ENCODE results near the gene CFAP91.
A peak's percentile ranks its signal among the peaks of the same experiment; 100 is the strongest.

The CFAP91 gene

GRCh38 chr3:119676771-119677640, 25.8 kb upstream of the CFAP91 start, which contains the start of gene COX17 (continued):
- no peak for TF ChIP-seq ZNF560 (tag by site-specific recombination; IDR thresholded peaks at IDR 0.05; ENCODE audit: borderline replicate concordance)
- no peak for TF ChIP-seq TSHZ1 (tag by site-specific recombination; IDR thresholded peaks at IDR 0.05; ENCODE audit: borderline replicate concordance)
- no peak for TF ChIP-seq BCL6B (tag by site-specific recombination; IDR thresholded peaks at IDR 0.05)
- no peak for TF ChIP-seq ZFHX2 (tag by site-specific recombination; conservative IDR thresholded peaks at IDR 0.05)
- no peak for TF ChIP-seq PRDM4 (tag by site-specific recombination; IDR thresholded peaks at IDR 0.05)
- TF ChIP-seq ELK4 (IDR thresholded peaks at IDR 0.05; ENCODE audit: borderline replicate concordance, low read depth, low read length), result no peak
- no peak for TF ChIP-seq CTCF (tag by site-specific recombination; IDR thresholded peaks at IDR 0.05)
- TF ChIP-seq REPIN1 (tag by site-specific recombination; IDR thresholded peaks at IDR 0.05; ENCODE audit: low read depth), result no peak
- TF ChIP-seq ZNF707 (tag by site-specific recombination; IDR thresholded peaks at IDR 0.05), result no peak
- TF ChIP-seq ZNF530 (tag by site-specific recombination; IDR thresholded peaks at IDR 0.05; ENCODE audit: low read depth), result no peak
- TF ChIP-seq ZBTB10 (tag by site-specific recombination; IDR thresholded peaks at IDR 0.05), result no peak
- no peak for TF ChIP-seq ZNF112 (tag by site-specific recombination; IDR thresholded peaks at IDR 0.05)
- no peak for TF ChIP-seq ZNF558 (tag by site-specific recombination; IDR thresholded peaks at IDR 0.05)
- TF ChIP-seq ZNF449 (tag by site-specific recombination; IDR thresholded peaks at IDR 0.05), result no peak
- no peak for TF ChIP-seq ZNF510 (tag by site-specific recombination; IDR thresholded peaks at IDR 0.05; ENCODE audit: insufficient replicate concordance)
- no peak for TF ChIP-seq ZNF416 (tag by site-specific recombination; IDR thresholded peaks at IDR 0.05)
- no peak for TF ChIP-seq ZNF26 (tag by site-specific recombination; IDR thresholded peaks at IDR 0.05)
- no peak for TF ChIP-seq ZNF121 (tag by site-specific recombination; IDR thresholded peaks at IDR 0.05)
- peak; percentile 78 for TF ChIP-seq SP2 (tag by site-specific recombination; IDR thresholded peaks at IDR 0.05)
- no peak for TF ChIP-seq ZNF48 (tag by site-specific recombination; IDR thresholded peaks at IDR 0.05)
- peak; percentile 40; the same call in 1 of the 2 replicates for TF ChIP-seq ZSCAN30 (tag by site-specific recombination; IDR thresholded peaks at IDR 0.05)
- TF ChIP-seq ZNF555 (tag by site-specific recombination; conservative IDR thresholded peaks at IDR 0.05), result no peak
